ENCODE results near the gene SH3RF2. TPM values are rescaled to one million over a fixed set of nuclear protein-coding genes. Genes with fewer than 3 reads are reported as not detected.

SH3RF2 gene
- total RNA-seq, 1 donor from 2014 or later: 0.36 TPM

DNA sequence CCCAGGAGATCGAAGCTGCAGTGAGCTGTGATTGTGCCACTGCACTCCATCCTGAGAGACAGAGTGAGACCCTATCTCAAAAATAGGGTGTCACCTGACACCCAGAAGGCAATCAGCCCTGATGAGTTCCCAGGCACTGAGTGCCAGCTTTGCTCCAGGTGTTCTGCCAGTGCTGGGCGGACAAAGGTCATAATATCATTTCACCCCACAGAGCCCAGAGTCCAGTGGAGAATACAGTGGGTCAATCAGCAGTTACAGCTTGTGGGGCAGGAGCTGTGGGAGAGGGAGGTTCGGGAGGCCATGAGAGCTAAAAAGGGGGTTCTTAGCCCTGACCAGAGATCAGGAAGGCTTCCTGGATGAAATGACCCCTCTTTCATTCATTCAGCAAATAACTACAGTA, 24.4 kb upstream of the SH3RF2 start:
- H3K27me3 ChIP-seq: no peaks in the 10 kb centered on the region
- Mint-ChIP-seq H3K27me3 (ENCODE audit: insufficient read depth, low read depth) (peaks cover 2% of the 10 kb centered on the region), H3K27ac (no peak overlapping the region), H3K36me3 (no peaks in the 10 kb centered on the region), H3K9me3 (no peaks in the 10 kb centered on the region), H3K4me1 (peaks cover 16% of the 10 kb centered on the region), H3K4me3 (no peak overlapping the region)
- H4K20me1 ChIP-seq (ENCODE audit: low read depth): no peaks in the 10 kb centered on the region
- no peaks in the 10 kb centered on the region for H3F3A ChIP-seq (ENCODE audit: low read depth)
- peaks cover 10% of the 10 kb centered on the region for H3K4me1 ChIP-seq
- no peak for DNase-seq (ENCODE audit: low spot score)
- no peak overlapping the region for H3K4me2 ChIP-seq
- no peak for TF ChIP-seq EZH2 (IDR thresholded peaks at IDR 0.05)
- TF ChIP-seq, protein P1, sequence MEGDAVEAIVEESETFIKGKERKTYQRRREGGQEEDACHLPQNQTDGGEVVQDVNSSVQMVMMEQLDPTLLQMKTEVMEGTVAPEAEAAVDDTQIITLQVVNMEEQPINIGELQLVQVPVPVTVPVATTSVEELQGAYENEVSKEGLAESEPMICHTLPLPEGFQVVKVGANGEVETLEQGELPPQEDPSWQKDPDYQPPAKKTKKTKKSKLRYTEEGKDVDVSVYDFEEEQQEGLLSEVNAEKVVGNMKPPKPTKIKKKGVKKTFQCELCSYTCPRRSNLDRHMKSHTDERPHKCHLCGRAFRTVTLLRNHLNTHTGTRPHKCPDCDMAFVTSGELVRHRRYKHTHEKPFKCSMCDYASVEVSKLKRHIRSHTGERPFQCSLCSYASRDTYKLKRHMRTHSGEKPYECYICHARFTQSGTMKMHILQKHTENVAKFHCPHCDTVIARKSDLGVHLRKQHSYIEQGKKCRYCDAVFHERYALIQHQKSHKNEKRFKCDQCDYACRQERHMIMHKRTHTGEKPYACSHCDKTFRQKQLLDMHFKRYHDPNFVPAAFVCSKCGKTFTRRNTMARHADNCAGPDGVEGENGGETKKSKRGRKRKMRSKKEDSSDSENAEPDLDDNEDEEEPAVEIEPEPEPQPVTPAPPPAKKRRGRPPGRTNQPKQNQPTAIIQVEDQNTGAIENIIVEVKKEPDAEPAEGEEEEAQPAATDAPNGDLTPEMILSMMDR (IDR thresholded peaks at IDR 0.05): no peak
- no peak for TF ChIP-seq EZH2phosphoT487 (IDR thresholded peaks at IDR 0.05)
- H3K27ac ChIP-seq: no peak overlapping the region
- H3K79me2 ChIP-seq (ENCODE audit: low read depth): no peaks in the 10 kb centered on the region
- no peak overlapping the region for H2AFZ ChIP-seq (replicated peaks)
- H3K9me3 ChIP-seq (ENCODE audit: low read depth): no peaks in the 10 kb centered on the region
- no peak overlapping the region for H3K9ac ChIP-seq
- no peaks in the 10 kb centered on the region for H3K36me3 ChIP-seq
- H3K4me3 ChIP-seq: no peak overlapping the region

DNA sequence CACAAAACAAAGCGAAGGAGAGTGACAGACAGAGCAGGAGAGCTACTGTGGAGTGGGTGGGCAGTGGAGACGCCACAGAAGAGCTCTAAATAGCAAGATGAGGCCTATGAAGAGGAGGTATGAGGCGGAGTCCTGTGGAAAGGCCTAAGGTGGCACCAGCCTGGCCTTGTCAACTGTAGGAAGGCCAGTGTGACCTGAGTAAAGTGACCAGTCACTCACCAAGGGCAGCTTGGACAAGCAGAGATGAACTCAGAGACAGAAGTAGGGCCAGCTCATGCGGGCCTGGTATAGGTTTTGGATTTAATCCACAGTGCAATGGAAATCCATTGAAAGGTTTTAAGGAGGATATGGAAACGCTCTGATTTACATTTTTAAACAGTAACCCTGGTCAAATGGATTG, 23.8 kb upstream of the SH3RF2 start:
- Histone ChIP-seq H3K9me3 (ENCODE audit: low read depth) (no peaks in the 10 kb centered on the region), H3K9ac (no peak overlapping the region), H4K20me1 (ENCODE audit: low read depth) (no peaks in the 10 kb centered on the region), H3K4me2 (no peak overlapping the region), H3K4me3 (no peak overlapping the region), H3K36me3 (no peaks in the 10 kb centered on the region), H3F3A (ENCODE audit: low read depth) (no peaks in the 10 kb centered on the region), H3K27ac (no peak overlapping the region), H3K4me1 (peaks cover 10% of the 10 kb centered on the region), H2AFZ (replicated peaks) (no peak overlapping the region), H3K79me2 (ENCODE audit: low read depth) (no peaks in the 10 kb centered on the region), H3K27me3 (no peaks in the 10 kb centered on the region)
- no peak for DNase-seq (ENCODE audit: low spot score)
- TF ChIP-seq EZH2phosphoT487 (IDR thresholded peaks at IDR 0.05): no peak
- H3K4me3 Mint-ChIP-seq: no peak overlapping the region
- peaks cover 19% of the 10 kb centered on the region for H3K4me1 Mint-ChIP-seq
- H3K9me3 Mint-ChIP-seq: no peaks in the 10 kb centered on the region
- H3K27ac Mint-ChIP-seq: no peak overlapping the region
- peaks cover 2% of the 10 kb centered on the region for H3K27me3 Mint-ChIP-seq (ENCODE audit: insufficient read depth, low read depth)
- H3K36me3 Mint-ChIP-seq: no peaks in the 10 kb centered on the region

DNA sequence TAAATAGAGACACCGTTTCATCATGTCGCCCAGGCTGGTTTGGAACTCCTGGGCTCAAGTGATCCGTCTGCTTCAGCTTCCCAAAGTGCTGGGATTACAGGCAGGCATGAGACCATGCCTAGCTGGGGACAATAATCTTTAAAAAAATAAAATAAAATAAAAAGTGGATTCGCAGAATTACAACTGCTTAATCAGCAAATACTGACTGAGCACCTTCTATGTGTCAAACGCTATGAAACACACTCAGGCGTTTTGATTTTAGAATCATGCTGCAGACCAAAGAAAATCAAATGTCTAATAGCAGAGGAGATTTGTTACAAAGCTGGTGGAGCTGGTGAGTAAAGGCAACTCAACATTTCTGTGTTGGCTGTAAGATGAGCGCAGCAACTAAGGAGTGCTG, 22.7 kb upstream of the SH3RF2 start:
- Histone ChIP-seq H3K27me3 (no peaks in the 10 kb centered on the region), H3K36me3 (no peaks in the 10 kb centered on the region), H3F3A (ENCODE audit: low read depth) (no peaks in the 10 kb centered on the region), H3K9me3 (ENCODE audit: low read depth) (no peaks in the 10 kb centered on the region), H3K27ac (no peak overlapping the region), H3K9ac (no peak overlapping the region), H3K79me2 (ENCODE audit: low read depth) (no peaks in the 10 kb centered on the region), H3K4me3 (no peak overlapping the region), H4K20me1 (ENCODE audit: low read depth) (no peaks in the 10 kb centered on the region), H3K4me1 (peaks cover 10% of the 10 kb centered on the region), H3K4me2 (no peak overlapping the region), H2AFZ (replicated peaks) (no peak overlapping the region)
- Mint-ChIP-seq H3K4me3 (no peak overlapping the region), H3K36me3 (no peaks in the 10 kb centered on the region), H3K27ac (no peak overlapping the region), H3K4me1 (peaks cover 19% of the 10 kb centered on the region), H3K9me3 (no peaks in the 10 kb centered on the region), H3K27me3 (ENCODE audit: insufficient read depth, low read depth) (peaks cover 3% of the 10 kb centered on the region)
- TF ChIP-seq EZH2 (IDR thresholded peaks at IDR 0.05) (no peak), EZH2phosphoT487 (IDR thresholded peaks at IDR 0.05) (no peak)
- TF ChIP-seq, protein P1 (IDR thresholded peaks at IDR 0.05): no peak
- DNase-seq (ENCODE audit: low spot score): no peak

DNA sequence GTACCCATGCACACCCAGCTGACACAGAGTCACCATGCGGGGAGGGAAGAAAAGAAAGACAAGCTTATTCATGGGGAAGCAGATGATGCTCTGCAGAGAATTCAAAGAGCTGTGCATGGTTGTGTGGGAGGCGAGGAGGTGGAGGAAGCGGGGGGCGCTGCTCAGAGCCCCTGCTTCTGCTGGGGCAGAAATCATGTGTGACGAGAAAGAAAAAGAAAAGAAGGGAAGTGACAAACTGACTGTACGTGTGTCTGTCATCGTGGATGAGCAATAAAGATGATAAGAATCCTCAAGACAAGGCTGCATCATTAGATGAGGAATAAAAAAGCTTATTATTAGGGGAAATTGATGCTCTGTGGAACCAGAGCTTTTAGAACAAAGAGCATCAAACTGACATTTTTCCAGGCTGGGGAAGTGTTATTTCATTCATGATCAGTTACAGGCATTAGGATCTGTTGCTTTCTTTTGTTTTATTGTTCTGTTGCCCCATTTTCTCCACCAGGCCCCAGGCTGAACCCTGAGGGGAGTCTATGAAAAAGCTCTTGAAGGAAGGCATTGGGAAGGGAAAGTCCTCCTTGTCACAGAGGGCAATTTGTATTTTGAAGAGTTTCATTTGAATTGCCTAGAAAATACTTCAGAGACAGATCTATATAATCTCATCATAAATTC, 20.3 kb upstream of the SH3RF2 start:
- Mint-ChIP-seq H3K27ac (peak overlapping the region; percentile 4), H3K36me3 (no peaks in the 10 kb centered on the region), H3K27me3 (ENCODE audit: insufficient read depth, low read depth) (peaks cover 6% of the 10 kb centered on the region), H3K4me1 (peaks cover 19% of the 10 kb centered on the region), H3K4me3 (no peak overlapping the region), H3K9me3 (no peaks in the 10 kb centered on the region)
- Histone ChIP-seq H4K20me1 (ENCODE audit: low read depth) (no peaks in the 10 kb centered on the region), H3K4me1 (peaks cover 16% of the 10 kb centered on the region), H3K9me3 (ENCODE audit: low read depth) (no peaks in the 10 kb centered on the region), H3K79me2 (ENCODE audit: low read depth) (no peaks in the 10 kb centered on the region), H3K27ac (no peak overlapping the region), H2AFZ (replicated peaks) (no peak overlapping the region), H3F3A (ENCODE audit: low read depth) (no peaks in the 10 kb centered on the region), H3K4me3 (no peak overlapping the region), H3K4me2 (peak overlapping the region; percentile 8), H3K9ac (no peak overlapping the region), H3K36me3 (no peaks in the 10 kb centered on the region), H3K27me3 (no peaks in the 10 kb centered on the region)
- no peak for DNase-seq (ENCODE audit: low spot score)
- TF ChIP-seq, protein P1 (IDR thresholded peaks at IDR 0.05): no peak
- TF ChIP-seq EZH2 (IDR thresholded peaks at IDR 0.05) (no peak), EZH2phosphoT487 (IDR thresholded peaks at IDR 0.05) (no peak)

Measured in neural progenitor cell (in vitro differentiated cells).